DOHH2 (cell line): ENCODE results near the gene MBP.

ENCODE experiments used
- H3F3A ChIP-seq: fragments of 200-600 bp; sonication (generic), shearing (Covaris generic); 2 replicates; pipeline ENCODE4 v1.6.0; 2016; ENCODE audit warnings: antibody characterized with exemption, mild to moderate bottlenecking; ENCODE audit not compliant: control insufficient read depth, insufficient read depth
- H3K27ac ChIP-seq: fragments of 200-600 bp; sonication (generic); 2 replicates; pipeline ENCODE4 v1.5.1; 2014; ENCODE audit warnings: low read depth, mild to moderate bottlenecking, low read length, moderate library complexity
- H3K27me3 ChIP-seq: fragments of 200-600 bp; sonication (generic); 2 replicates; pipeline ENCODE4 v1.6.1; 2014; ENCODE audit warnings: mild to moderate bottlenecking, low read length, mixed read lengths; ENCODE audit not compliant: control insufficient read depth
- H3K36me3 ChIP-seq: fragments of 200-600 bp; sonication (generic); 2 replicates; pipeline ENCODE4 v1.6.1; 2014; ENCODE audit warnings: mild to moderate bottlenecking, low read length, moderate library complexity, mixed read lengths; ENCODE audit not compliant: control insufficient read depth
- H3K4me1 ChIP-seq: fragments of 200-600 bp; sonication (generic); 2 replicates; pipeline ENCODE4 v1.6.1; 2014; ENCODE audit warnings: mild to moderate bottlenecking, low read length, mixed read lengths; ENCODE audit not compliant: control insufficient read depth
- H3K4me2 ChIP-seq: fragments of 200-600 bp; sonication (generic); 2 replicates; pipeline ENCODE4 v1.6.0; 2014; ENCODE audit warnings: mild to moderate bottlenecking, low read length, moderate library complexity
- H3K4me3 ChIP-seq: fragments of 200-600 bp; sonication (generic); 2 replicates; pipeline ENCODE4 v1.5.1; 2014; ENCODE audit warnings: mild to moderate bottlenecking, low read length, mixed read lengths
- H3K79me2 ChIP-seq: fragments of 200-600 bp; sonication (generic); 2 replicates; pipeline ENCODE4 v1.6.1; 2014; ENCODE audit warnings: mild to moderate bottlenecking, low read length, mixed read lengths; ENCODE audit not compliant: control insufficient read depth
- H3K9me2 ChIP-seq: fragments of 200-600 bp; sonication (generic); replicated peaks from 2 replicates; pipeline ENCODE4 v1.6.1; 2014; ENCODE audit warnings: mild to moderate bottlenecking, low read length, mixed read lengths; ENCODE audit not compliant: control insufficient read depth
- H3K9me3 ChIP-seq: fragments of 200-600 bp; sonication (generic); 2 replicates; pipeline ENCODE4 v1.6.1; 2014; ENCODE audit warnings: antibody characterized with exemption, low read length, mixed read lengths; ENCODE audit not compliant: control insufficient read depth, insufficient read depth
- H4K20me1 ChIP-seq: fragments of 200-600 bp; sonication (generic); 2 replicates; pipeline ENCODE4 v1.6.0; 2014; ENCODE audit warnings: low read depth, mild to moderate bottlenecking, antibody characterized with exemption, low read length, moderate library complexity; ENCODE audit not compliant: control insufficient read depth, insufficient read depth
- CTCF ChIP-seq: fragments of 200-600 bp; sonication (generic); IDR thresholded peaks from one replicate; pipeline ENCODE4 v1.5.1; 2014; ENCODE audit warnings: antibody characterized with exemption, mild to moderate bottlenecking, low read depth, low read length; ENCODE audit not compliant: poor library complexity, severe bottlenecking
- EZH2phosphoT487 ChIP-seq: fragments of 200-600 bp; sonication (generic); IDR thresholded peaks from 2 replicates; pipeline ENCODE4 v1.6.1; 2017; ENCODE audit warnings: borderline replicate concordance, mild to moderate bottlenecking, antibody characterized with exemption, low read length, moderate library complexity, mixed read lengths

The MBP gene

GRCh38 chr18:77045677-77046076, 86.9 kb downstream of the MBP start:
- Histone ChIP-seq H3K9me3 (peaks cover 3% of the 10 kb centered on the region; the same call in 1 of the 2 replicates), H3K9me2 (no peaks in the 10 kb centered on the region), H3K4me2 (peak overlapping the region; percentile 61), H4K20me1 (no peaks in the 10 kb centered on the region), H3F3A (peaks cover 5% of the 10 kb centered on the region; the same call in 1 of the 2 replicates), H3K4me3 (peak overlapping the region; percentile 42), H3K27me3 (no peaks in the 10 kb centered on the region), H3K79me2 (peaks cover 5% of the 10 kb centered on the region; the same call in 1 of the 2 replicates), H3K36me3 (peaks cover 11% of the 10 kb centered on the region), H3K4me1 (peaks cover 50% of the 10 kb centered on the region), H3K27ac (peak overlapping the region; percentile 54)
- TF ChIP-seq CTCF (no peak), EZH2phosphoT487 (no peak)

GRCh38 chr18:77044866-77045664, 87.5 kb downstream of the MBP start:
- TF ChIP-seq CTCF (no peak), EZH2phosphoT487 (no peak)

GRCh38 chr18:77043541-77044280, 88.9 kb downstream of the MBP start:
- no peak overlapping the region for H3K27ac ChIP-seq
- peaks cover 11% of the 10 kb centered on the region for H3K36me3 ChIP-seq
- H3K27me3 ChIP-seq = no peaks in the 10 kb centered on the region
- H3K79me2 ChIP-seq = peaks cover 14% of the 10 kb centered on the region
- no peaks in the 10 kb centered on the region for H4K20me1 ChIP-seq
- H3K9me2 ChIP-seq = no peaks in the 10 kb centered on the region
- H3K4me3 ChIP-seq = no peak overlapping the region
- H3K4me2 ChIP-seq = no peak overlapping the region
- peaks cover 48% of the 10 kb centered on the region for H3K4me1 ChIP-seq
- TF ChIP-seq EZH2phosphoT487 (no peak), CTCF (no peak)
- H3F3A ChIP-seq = peaks cover 5% of the 10 kb centered on the region; the same call in 1 of the 2 replicates
- peaks cover 3% of the 10 kb centered on the region; the same call in 1 of the 2 replicates for H3K9me3 ChIP-seq

More at GRCh38 chr18:77044866-77045664, 87.5 kb downstream of the MBP start:
- no peaks in the 10 kb centered on the region for H3K9me2 ChIP-seq
- peaks cover 3% of the 10 kb centered on the region; the same call in 1 of the 2 replicates for H3K9me3 ChIP-seq
- H3K27ac ChIP-seq = peak overlapping the region; percentile 54
- H3F3A ChIP-seq = peaks cover 5% of the 10 kb centered on the region; the same call in 1 of the 2 replicates
- H4K20me1 ChIP-seq = no peaks in the 10 kb centered on the region
- H3K4me1 ChIP-seq = peaks cover 50% of the 10 kb centered on the region
- H3K27me3 ChIP-seq = no peaks in the 10 kb centered on the region
- peaks cover 5% of the 10 kb centered on the region; the same call in 1 of the 2 replicates for H3K79me2 ChIP-seq
- H3K36me3 ChIP-seq = peaks cover 11% of the 10 kb centered on the region
- H3K4me3 ChIP-seq = peak overlapping the region; percentile 42
- H3K4me2 ChIP-seq = peak overlapping the region; percentile 61
